Body of pancreas (tissue), 4 donors: Measurements from ENCODE around the gene ACOT9.

ENCODE experiments used
- CTCF ChIP-seq, 7 experiments: fragments of 450-650 bp in 4 of 7; fragments of 200-600 bp in 3 of 7; sonication (generic) in 3 of 7; IDR thresholded peaks; one replicate each; pipeline ENCODE4 v1.5.1; 2016 to 2019; ENCODE audit warnings: antibody characterized with exemption in 7 of 7
- POLR2A ChIP-seq, 3 donors: fragments of 450-650 bp; IDR thresholded peaks; one replicate each; pipeline ENCODE4 v1.6.1; 2016; ENCODE audit warnings: antibody characterized with exemption in 3 of 3, mild to moderate bottlenecking in 2 of 3

DNA sequence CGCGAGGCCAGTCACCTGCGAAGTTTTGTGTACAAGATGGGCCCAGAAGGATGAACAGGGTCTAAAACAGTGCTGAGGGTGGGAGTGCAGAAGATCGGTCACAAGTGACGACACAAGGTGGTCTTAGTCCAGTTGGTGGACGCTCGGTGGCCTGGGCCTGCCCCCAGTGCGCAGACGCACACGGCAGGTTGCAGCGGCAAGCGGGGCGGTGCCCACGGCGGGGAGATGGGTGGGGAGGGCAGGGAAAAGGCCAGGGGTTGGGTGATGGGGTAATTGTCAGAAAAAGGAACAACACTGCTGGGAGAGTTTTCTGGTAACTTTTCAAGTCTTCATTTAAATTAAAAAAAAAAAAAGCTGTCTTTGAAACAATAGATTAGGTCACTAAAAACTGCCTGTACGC, 76.8 kb downstream of the ACOT9 start:
- TF ChIP-seq POLR2A (IDR thresholded peaks at IDR 0.05), result no peak
- no peak for TF ChIP-seq CTCF (IDR thresholded peaks at IDR 0.05)
